SK-N-SH (cell line): ENCODE results near the gene IKZF1. TPM values are rescaled to one million over a fixed set of nuclear protein-coding genes. Genes with fewer than 3 reads are reported as not detected.

Source experiments
- CTCF ChIA-PET: fragments of 300-600, 350-600 bp; formaldehyde crosslinking; extraction: SDS; loops from one replicate; lab custom pipeline; 2021; lab: Yijun Ruan, JAX
- POLR2A ChIA-PET: fragments of 350-600 bp; sonication (Branson Sonifier 250); formaldehyde crosslinking; extraction: SDS; loops from one replicate; lab custom pipeline; 2020; ENCODE audit warnings: antibody characterized with exemption, inconsistent platforms; lab: Yijun Ruan, JAX
- DNase-seq: peaks from one replicate; pipeline ENCODE4 v3.0.0; 2012
- H2AFZ ChIP-seq: fragments of 200-600 bp; sonication (generic); 2 replicates; pipeline ENCODE4 v1.8.1; 2016; ENCODE audit warnings: antibody characterized with exemption, mild to moderate bottlenecking, low read depth
- H3F3A ChIP-seq: fragments of 200-600 bp; sonication (generic); replicated peaks from 2 replicates; pipeline ENCODE3; 2016; ENCODE audit warnings: antibody characterized with exemption, mild to moderate bottlenecking; ENCODE audit not compliant: insufficient read depth
- H3K27ac ChIP-seq, 2 experiments: fragments of 200-500 bp in 1 of 2; fragments of 200-600 bp in 1 of 2; sonication (Bioruptor generic) in 1 of 2; sonication (generic), shearing (Covaris generic) in 1 of 2; 2 replicates each; pipeline versions ENCODE4 v1.5.1 to v1.6.1; 2014 to 2016; ENCODE audit warnings: low read depth in 2 of 2, inconsistent platforms in 1 of 2, low read length in 1 of 2, mild to moderate bottlenecking in 1 of 2, mixed read lengths in 1 of 2
- H3K27me3 ChIP-seq: fragments of 200-600 bp; sonication (generic), shearing (Covaris generic); 2 replicates; pipeline ENCODE4 v1.6.1; 2016; ENCODE audit warnings: mixed run types; ENCODE audit not compliant: insufficient read depth
- H3K36me3 ChIP-seq, 2 experiments: fragments of 200-500 bp in 1 of 2; fragments of 200-600 bp in 1 of 2; sonication (Bioruptor generic) in 1 of 2; sonication (generic) in 1 of 2; replicated peaks in 1 of 2; 2 replicates each; pipeline versions ENCODE3 to v1.5.1; 2014 to 2016; ENCODE audit warnings: low read length in 1 of 2, mild to moderate bottlenecking in 1 of 2; ENCODE audit not compliant: insufficient read depth in 2 of 2, control insufficient read depth in 1 of 2
- H3K4me1 ChIP-seq, 2 experiments: fragments of 200-500 bp in 1 of 2; fragments of 200-600 bp in 1 of 2; sonication (Bioruptor generic) in 1 of 2; sonication (generic), shearing (Covaris generic) in 1 of 2; 2 replicates each; pipeline versions ENCODE4 v1.5.1 to v1.6.1; 2014 to 2016; ENCODE audit warnings: low read depth in 1 of 2, low read length in 1 of 2, mixed run types in 1 of 2; ENCODE audit not compliant: insufficient read depth in 2 of 2, control insufficient read depth in 1 of 2
- H3K4me2 ChIP-seq: fragments of 200-600 bp; sonication (generic), shearing (Covaris generic); 2 replicates; pipeline ENCODE4 v1.6.1; 2017; ENCODE audit warnings: mixed run types
- H3K4me3 ChIP-seq, 2 experiments: fragments of 200-500 bp in 1 of 2; fragments of 200-600 bp in 1 of 2; sonication (Bioruptor generic) in 1 of 2; sonication (generic), shearing (Covaris generic) in 1 of 2; 2 replicates each; pipeline versions ENCODE4 v1.5.1 to v1.8.1; 2014 to 2016; ENCODE audit warnings: low read depth in 2 of 2, inconsistent platforms in 1 of 2, low read length in 1 of 2, mild to moderate bottlenecking in 1 of 2, mixed read lengths in 1 of 2, moderate library complexity in 1 of 2
- H3K79me2 ChIP-seq: fragments of 200-600 bp; sonication (generic); 2 replicates; pipeline ENCODE4 v1.8.1; 2017; ENCODE audit warnings: mild to moderate bottlenecking; ENCODE audit not compliant: insufficient read depth
- H3K9ac ChIP-seq: fragments of 200-600 bp; sonication (generic); 2 replicates; pipeline ENCODE4 v1.6.1; 2017; ENCODE audit warnings: mixed run types
- H3K9me2 ChIP-seq: fragments of 200-600 bp; sonication (generic); 2 replicates; pipeline ENCODE4 v1.6.1; 2017; ENCODE audit warnings: mixed run types
- H3K9me3 ChIP-seq: fragments of 200-600 bp; sonication (generic); 2 replicates; pipeline ENCODE4 v1.6.1; 2017; ENCODE audit warnings: mixed run types, mild to moderate bottlenecking, moderate library complexity
- H4K20me1 ChIP-seq: fragments of 200-600 bp; sonication (generic); 2 replicates; pipeline ENCODE4 v1.6.1; 2017; ENCODE audit warnings: mild to moderate bottlenecking, mixed run types; ENCODE audit not compliant: insufficient read depth
- ELF1 ChIP-seq: IDR thresholded peaks from 2 replicates; pipeline ENCODE4 v1.4.0; 2012
- EZH2phosphoT487 ChIP-seq: fragments of 200-600 bp; sonication (generic); IDR thresholded peaks from 2 replicates; pipeline ENCODE4 v1.6.1; 2017; ENCODE audit warnings: low read depth, mixed run types, mild to moderate bottlenecking, antibody characterized with exemption, moderate library complexity, borderline replicate concordance
- FOXM1 ChIP-seq: IDR thresholded peaks from 2 replicates; pipeline ENCODE4 v1.4.0; 2012; ENCODE audit warnings: low read depth, mild to moderate bottlenecking
- GATA2 ChIP-seq: sonication (generic); formaldehyde crosslinking; IDR thresholded peaks from 2 replicates; pipeline ENCODE4 v1.5.0; 2020; ENCODE audit warnings: mild to moderate bottlenecking, missing genetic modification reagents
- MXI1 ChIP-seq: IDR thresholded peaks from 2 replicates; pipeline ENCODE4 v1.6.1; 2012; ENCODE audit warnings: mild to moderate bottlenecking, low read depth, low read length, improper control_type of control experiment
- NFIC ChIP-seq: IDR thresholded peaks from 2 replicates; pipeline ENCODE4 v1.4.0; 2012; ENCODE audit warnings: borderline replicate concordance
- RAD21 ChIP-seq: IDR thresholded peaks from 2 replicates; pipeline ENCODE4 v1.6.1; 2012; ENCODE audit warnings: mild to moderate bottlenecking, low read length
- RCOR1 ChIP-seq: fragments of 150-350 bp; IDR thresholded peaks from 2 replicates; pipeline ENCODE4 v1.6.1; 2017; ENCODE audit warnings: antibody characterized with exemption, low read length
- TAF1 ChIP-seq: IDR thresholded peaks from 2 replicates; pipeline ENCODE4 v1.6.1; 2012; ENCODE audit warnings: low read depth, mild to moderate bottlenecking, low read length, moderate library complexity, borderline replicate concordance
- TCF12 ChIP-seq: IDR thresholded peaks from 2 replicates; pipeline ENCODE4 v1.4.0; 2012
- TEAD4 ChIP-seq: IDR thresholded peaks from 2 replicates; pipeline ENCODE4 v1.4.0; 2012; ENCODE audit warnings: mild to moderate bottlenecking, borderline replicate concordance; ENCODE audit not compliant: insufficient read depth
- YY1 ChIP-seq: IDR thresholded peaks from 2 replicates; pipeline ENCODE4 v1.4.0; 2012; ENCODE audit warnings: low read depth, mild to moderate bottlenecking
- WGBS: methylation state at CpG from one replicate; pipeline ENCODE4 v1.1.6; 2017; ENCODE audit warnings: low lambda C conversion rate; 5-methylcytosine and 5-hydroxymethylcytosine counted together
- polyA plus RNA-seq, 3 experiments: library from polyadenylated mRNA; depleted of rRNA; stranded (reverse); fragments of >200 nt; gene quantifications; 2 replicates each; pipeline ENCODE4 v1.2.3, GENCODE V29; 2012
- TF ChIP-seq, protein P1 (sequence below): IDR thresholded peaks from 2 replicates; pipeline ENCODE4 v1.4.0; 2012; ENCODE audit warnings: low read depth, borderline replicate concordance
- TF ChIP-seq, protein P2 (sequence below): fragments of 150-350 bp; IDR thresholded peaks from 2 replicates; pipeline ENCODE4 v1.6.1; 2016; ENCODE audit warnings: mild to moderate bottlenecking, low read depth, low read length
- TF ChIP-seq, protein P3 (sequence below): fragments of 150-350 bp; IDR thresholded peaks from 2 replicates; pipeline ENCODE4 v1.6.1; 2017; ENCODE audit warnings: antibody characterized with exemption, low read length, low read depth, borderline replicate concordance

The IKZF1 gene
- polyA plus RNA-seq, 1 of the 3 experiments (the other 2 are of a cell fraction) = not detected

DNA sequence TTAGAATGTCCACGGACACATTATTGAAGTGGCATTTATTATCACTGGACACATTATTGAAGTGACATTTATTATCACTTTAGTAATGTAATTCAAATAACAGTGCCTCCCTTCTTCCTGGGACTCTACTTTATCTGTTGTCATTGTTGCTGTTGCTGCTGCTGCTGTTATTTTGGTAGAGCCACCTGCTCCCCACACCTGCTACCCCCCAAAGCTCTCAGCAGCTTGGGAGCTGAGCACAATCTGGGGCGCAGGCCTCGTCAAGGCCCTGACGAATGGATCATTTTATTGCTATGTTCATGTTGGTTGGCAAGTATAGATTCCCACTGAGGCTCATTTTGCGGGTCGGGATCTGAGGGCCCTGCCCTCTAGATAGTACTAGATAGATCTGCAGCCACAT is 120.8 kb downstream of the IKZF1 start:
- no peaks in the 10 kb centered on the region for H3K9me3 ChIP-seq
- peak overlapping the region in 1 of 2 experiments; percentile 43; a peak in 2 of 4 replicates for H3K27ac ChIP-seq
- no peak overlapping the region for H3K4me3 ChIP-seq
- no peaks in the 10 kb centered on the region for H3K79me2 ChIP-seq
- H2AFZ ChIP-seq = no peak overlapping the region
- no peaks in the 10 kb centered on the region for H4K20me1 ChIP-seq
- H3K4me2 ChIP-seq = no peak overlapping the region
- peaks cover 0 to 24% of the 10 kb centered on the region in 2 experiments; a peak in 2 of 4 replicates for H3K4me1 ChIP-seq
- ChIA-PET POLR2A (no interaction called here), CTCF (interaction anchor here (0.7 to 18.1 kb wide), 9 partner anchors 8 to 283 kb away, joined by 3 to 353 read pairs (median 5); no protein-coding TSS in a partner anchor)
- no peaks in the 10 kb centered on the region for H3F3A ChIP-seq
- no peaks in the 10 kb centered on the region for H3K36me3 ChIP-seq
- DNase-seq = no peak
- 72% methylated on average over 6 of the region's 6 CpGs for WGBS
- H3K9me2 ChIP-seq = no peaks in the 10 kb centered on the region
- TF ChIP-seq FOXM1 = no peak
- 0 out of 2 replicates have a peak, but pooled peaks have one; percentile 4 for TF ChIP-seq RCOR1
- no peak for TF ChIP-seq GATA2 (CRISPR knock-in tag)
- H3K9ac ChIP-seq = no peak overlapping the region
- H3K27me3 ChIP-seq = no peaks in the 10 kb centered on the region

DNA sequence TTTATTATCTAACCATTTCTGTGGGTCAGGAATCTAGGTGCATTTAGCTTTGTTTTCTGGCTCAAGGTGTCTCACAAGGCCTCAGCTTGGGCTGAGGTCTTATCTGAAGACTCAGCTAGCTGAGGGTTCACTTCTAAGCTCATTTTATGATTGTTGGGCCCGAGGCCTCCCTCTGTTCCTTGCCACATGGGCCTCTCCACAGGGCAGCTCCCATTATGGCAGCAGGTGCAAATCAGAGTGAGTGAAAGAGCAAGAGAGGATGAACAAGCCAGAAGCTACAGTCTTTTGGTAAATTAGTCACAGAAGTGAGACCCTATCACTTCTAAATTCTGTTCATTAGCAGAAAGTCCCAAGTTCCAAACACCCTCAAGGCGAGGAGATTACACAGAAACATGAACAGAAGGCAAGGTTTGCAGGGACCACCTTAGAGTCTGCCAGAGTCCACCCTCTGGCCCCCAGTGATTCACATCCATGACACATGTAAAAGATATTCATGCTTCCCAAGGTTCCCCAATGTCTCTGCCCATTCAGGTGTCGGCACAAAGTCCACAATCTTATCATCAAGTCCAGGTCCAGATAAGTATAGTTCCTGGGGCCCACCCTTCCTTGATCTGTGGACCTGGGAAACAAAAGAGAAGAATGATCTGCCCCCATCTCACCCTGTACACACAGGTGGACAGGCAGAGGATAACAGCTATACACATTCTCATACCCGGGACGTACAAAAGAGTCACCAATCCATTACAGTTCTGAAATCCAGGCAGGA is 121.9 kb downstream of the IKZF1 start:
- 70% methylated on average over 5 of the region's 5 CpGs for WGBS
- POLR2A ChIA-PET = interaction anchor here (0.9 kb wide), 1 partner anchor 24 kb away, joined by 3 read pairs; the partner anchor contains the start of gene FIGNL1
- TF ChIP-seq TEAD4 (no peak), ELF1 (no peak), MXI1 (no peak), GATA2 (CRISPR knock-in tag) (no peak), RAD21 (no peak), YY1 (no peak), TCF12 (no peak), TAF1 (no peak), EZH2phosphoT487 (no peak), NFIC (no peak)
- TF ChIP-seq, protein P1, sequence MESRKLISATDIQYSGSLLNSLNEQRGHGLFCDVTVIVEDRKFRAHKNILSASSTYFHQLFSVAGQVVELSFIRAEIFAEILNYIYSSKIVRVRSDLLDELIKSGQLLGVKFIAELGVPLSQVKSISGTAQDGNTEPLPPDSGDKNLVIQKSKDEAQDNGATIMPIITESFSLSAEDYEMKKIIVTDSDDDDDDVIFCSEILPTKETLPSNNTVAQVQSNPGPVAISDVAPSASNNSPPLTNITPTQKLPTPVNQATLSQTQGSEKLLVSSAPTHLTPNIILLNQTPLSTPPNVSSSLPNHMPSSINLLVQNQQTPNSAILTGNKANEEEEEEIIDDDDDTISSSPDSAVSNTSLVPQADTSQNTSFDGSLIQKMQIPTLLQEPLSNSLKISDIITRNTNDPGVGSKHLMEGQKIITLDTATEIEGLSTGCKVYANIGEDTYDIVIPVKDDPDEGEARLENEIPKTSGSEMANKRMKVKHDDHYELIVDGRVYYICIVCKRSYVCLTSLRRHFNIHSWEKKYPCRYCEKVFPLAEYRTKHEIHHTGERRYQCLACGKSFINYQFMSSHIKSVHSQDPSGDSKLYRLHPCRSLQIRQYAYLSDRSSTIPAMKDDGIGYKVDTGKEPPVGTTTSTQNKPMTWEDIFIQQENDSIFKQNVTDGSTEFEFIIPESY = no peak
- TF ChIP-seq, protein P2, sequence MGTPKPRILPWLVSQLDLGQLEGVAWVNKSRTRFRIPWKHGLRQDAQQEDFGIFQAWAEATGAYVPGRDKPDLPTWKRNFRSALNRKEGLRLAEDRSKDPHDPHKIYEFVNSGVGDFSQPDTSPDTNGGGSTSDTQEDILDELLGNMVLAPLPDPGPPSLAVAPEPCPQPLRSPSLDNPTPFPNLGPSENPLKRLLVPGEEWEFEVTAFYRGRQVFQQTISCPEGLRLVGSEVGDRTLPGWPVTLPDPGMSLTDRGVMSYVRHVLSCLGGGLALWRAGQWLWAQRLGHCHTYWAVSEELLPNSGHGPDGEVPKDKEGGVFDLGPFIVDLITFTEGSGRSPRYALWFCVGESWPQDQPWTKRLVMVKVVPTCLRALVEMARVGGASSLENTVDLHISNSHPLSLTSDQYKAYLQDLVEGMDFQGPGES = no peak
- TF ChIP-seq, protein P3, sequence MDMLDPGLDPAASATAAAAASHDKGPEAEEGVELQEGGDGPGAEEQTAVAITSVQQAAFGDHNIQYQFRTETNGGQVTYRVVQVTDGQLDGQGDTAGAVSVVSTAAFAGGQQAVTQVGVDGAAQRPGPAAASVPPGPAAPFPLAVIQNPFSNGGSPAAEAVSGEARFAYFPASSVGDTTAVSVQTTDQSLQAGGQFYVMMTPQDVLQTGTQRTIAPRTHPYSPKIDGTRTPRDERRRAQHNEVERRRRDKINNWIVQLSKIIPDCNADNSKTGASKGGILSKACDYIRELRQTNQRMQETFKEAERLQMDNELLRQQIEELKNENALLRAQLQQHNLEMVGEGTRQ = no peak
- TF ChIP-seq, all 33 proteins: peak for 0
- no peaks in the 10 kb centered on the region for H3F3A ChIP-seq
- no peaks in the 10 kb centered on the region for H3K79me2 ChIP-seq
- H3K4me3 ChIP-seq = no peak overlapping the region
- no peak overlapping the region for H3K27ac ChIP-seq
- no peak for DNase-seq
- CTCF ChIA-PET = interaction anchor here (4.5 to 18.1 kb wide), 3 partner anchors 9 to 253 kb away, joined by 19 to 353 read pairs (median 42); no protein-coding TSS in a partner anchor
- H3K36me3 ChIP-seq = no peaks in the 10 kb centered on the region
- no peaks in the 10 kb centered on the region for H4K20me1 ChIP-seq
- H3K4me1 ChIP-seq = peaks cover 0 to 26% of the 10 kb centered on the region in 2 experiments; a peak in 2 of 4 replicates
- H3K9me2 ChIP-seq = no peaks in the 10 kb centered on the region
- H3K9me3 ChIP-seq = no peaks in the 10 kb centered on the region
- no peak overlapping the region for H2AFZ ChIP-seq
- no peak overlapping the region for H3K9ac ChIP-seq
- no peak overlapping the region for H3K4me2 ChIP-seq
- no peaks in the 10 kb centered on the region for H3K27me3 ChIP-seq
